Measurements from ENCODE around the gene LAMA5.

The LAMA5 gene

DNA sequence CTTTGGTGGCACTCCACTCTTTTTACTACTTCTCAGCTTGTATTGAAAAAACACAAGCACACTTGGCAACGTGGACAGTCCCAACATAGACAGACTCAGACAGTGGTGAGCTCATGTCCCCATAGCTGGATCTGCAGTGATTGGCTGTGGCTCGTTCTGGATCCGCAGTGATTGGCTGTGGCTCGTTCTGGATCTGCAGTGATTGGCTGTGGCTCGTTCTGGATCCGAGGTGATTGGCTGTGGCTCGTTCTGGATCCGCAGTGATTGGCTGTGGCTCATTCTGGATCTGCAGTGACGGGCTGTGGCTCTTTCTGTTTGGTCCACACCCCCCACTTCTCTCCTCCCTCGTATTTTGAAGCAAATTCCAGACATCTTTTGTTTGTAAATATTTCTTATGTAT, 100.8 kb downstream of the LAMA5 start:
- no peak overlapping the region for H3K4me3 ChIP-seq (ENCODE audit: low read length)
- DNase-seq (ENCODE audit: low read depth) = peak; percentile 30
- no peak for TF ChIP-seq CTCF (IDR thresholded peaks at IDR 0.05; ENCODE audit: insufficient read depth, low read depth, low read length, missing control alignments)

GRCh38 chr20:62265365-62265764, 101.7 kb downstream of the LAMA5 start:
- no peak for DNase-seq (ENCODE audit: low read depth)
- no peak for TF ChIP-seq CTCF (IDR thresholded peaks at IDR 0.05; ENCODE audit: insufficient read depth, low read depth, low read length, missing control alignments)
- no peak overlapping the region for H3K4me3 ChIP-seq (ENCODE audit: low read length)

- no peak overlapping the region for H3K4me3 ChIP-seq (ENCODE audit: low read length)
- no peak for DNase-seq (ENCODE audit: low read depth)
- TF ChIP-seq CTCF (IDR thresholded peaks at IDR 0.05; ENCODE audit: insufficient read depth, low read depth, low read length, missing control alignments) = no peak
Observed at GRCh38 chr20:62263396-62263795, 103.7 kb downstream of the LAMA5 start.

GRCh38 chr20:62262064-62262463, 105.0 kb downstream of the LAMA5 start:
- DNase-seq (ENCODE audit: low read depth) = no peak
- TF ChIP-seq CTCF (IDR thresholded peaks at IDR 0.05; ENCODE audit: insufficient read depth, low read depth, low read length, missing control alignments) = no peak
- H3K4me3 ChIP-seq (ENCODE audit: low read length) = no peak overlapping the region

DNA sequence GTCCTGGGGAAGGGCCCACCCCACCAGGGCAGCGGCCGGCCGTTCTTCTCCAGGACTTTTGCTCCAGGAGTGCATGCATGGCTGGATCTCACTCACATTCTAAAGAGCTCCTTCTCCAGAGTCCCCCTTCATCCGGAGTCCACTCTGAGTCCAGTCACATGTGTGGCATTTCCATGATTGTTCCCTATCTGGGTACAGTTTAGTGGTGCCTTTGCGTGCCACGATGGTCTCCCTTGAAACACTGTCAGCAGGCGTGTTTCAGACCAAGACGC, 107.9 kb downstream of the LAMA5 start:
- DNase-seq (ENCODE audit: low read depth) = no peak
- H3K4me3 ChIP-seq (ENCODE audit: low read length) = no peak overlapping the region
- no peak for TF ChIP-seq CTCF (IDR thresholded peaks at IDR 0.05; ENCODE audit: insufficient read depth, low read depth, low read length, missing control alignments)

Measured in epithelial cell of esophagus (primary cell).